Tibial nerve (tissue), 3 donors: ENCODE measurements around the gene ONECUT1.

Experiments used
- EP300 ChIP-seq, 2 donors: sonication (generic); formaldehyde crosslinking; IDR thresholded peaks; one replicate each; pipeline ENCODE4 v1.6.1; 2017; ENCODE audit warnings: antibody characterized with exemption in 2 of 2, mild to moderate bottlenecking in 1 of 2
- POLR2A ChIP-seq, 2 donors: fragments of 450-650 bp; IDR thresholded peaks; one replicate each; pipeline ENCODE4 v1.6.1; 2017; ENCODE audit warnings: antibody characterized with exemption in 2 of 2, mild to moderate bottlenecking in 2 of 2, moderate library complexity in 2 of 2

DNA sequence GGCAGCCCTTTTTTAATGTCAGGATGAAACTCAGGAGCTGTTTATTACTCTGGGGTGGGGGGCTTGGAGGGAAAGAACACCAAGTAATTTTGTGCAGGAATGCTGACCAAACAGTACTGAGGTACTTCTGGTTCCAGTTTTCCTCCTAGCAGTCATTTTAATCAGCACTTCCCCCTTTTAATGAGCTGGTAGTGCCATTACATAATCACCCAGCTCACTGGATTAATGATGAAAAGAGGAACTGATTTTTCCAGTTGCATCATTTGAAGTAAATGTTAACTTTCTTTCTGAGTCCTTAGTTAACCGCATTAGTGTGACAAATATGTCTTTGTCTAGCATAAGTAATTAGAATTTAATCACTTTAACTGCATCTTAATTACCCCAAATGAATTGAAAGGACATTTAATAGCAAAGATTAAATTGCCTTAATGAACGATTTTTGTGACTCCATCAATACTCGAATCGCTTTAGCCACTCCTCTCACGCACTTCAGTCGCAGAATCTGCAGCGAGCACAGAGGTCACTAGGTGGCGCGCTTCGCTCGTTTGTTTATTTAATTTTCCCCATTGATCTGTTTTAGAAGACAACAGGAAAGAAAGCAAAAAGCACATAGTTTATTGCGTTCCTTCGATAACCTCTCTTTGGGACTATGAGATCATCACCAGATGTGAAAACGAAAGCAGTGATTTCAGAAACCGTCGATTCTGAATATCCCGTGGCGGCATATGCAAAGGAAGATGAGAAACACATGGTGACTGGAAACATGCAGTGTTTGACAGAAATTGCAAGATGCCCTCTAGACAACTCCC, 9.8 kb downstream of the ONECUT1 start:
- TF ChIP-seq EP300 (IDR thresholded peaks at IDR 0.05) (peak; percentile 18 to 69), POLR2A (IDR thresholded peaks at IDR 0.05) (no peak)
